Rectal smooth muscle tissue (tissue), 1 donor: ENCODE measurements around the gene TBATA.
"Not testable (repeated sequence)": the region's sequence is repeated elsewhere in the genome, so short reads cannot be mapped to it uniquely, and the experiment has no call there.

Experiments used
- H3K27ac ChIP-seq: one replicate; pipeline ENCODE4 v1.7.0; 2013; ENCODE audit warnings: low read depth, low read length, inconsistent platforms
- H3K27me3 ChIP-seq: one replicate; pipeline ENCODE4 v1.7.0; 2013; ENCODE audit warnings: low read length; ENCODE audit not compliant: control insufficient read depth, insufficient read depth
- H3K36me3 ChIP-seq: one replicate; pipeline ENCODE4 v1.7.0; 2013; ENCODE audit warnings: low read length; ENCODE audit not compliant: control insufficient read depth, insufficient read depth
- H3K4me1 ChIP-seq: one replicate; pipeline ENCODE4 v1.7.0; 2013; ENCODE audit warnings: low read length; ENCODE audit not compliant: control insufficient read depth, insufficient read depth
- H3K4me3 ChIP-seq: one replicate; pipeline ENCODE4 v1.7.0; 2013; ENCODE audit warnings: low read length
- H3K9ac ChIP-seq: one replicate; pipeline ENCODE4 v1.7.0; 2013; ENCODE audit warnings: low read length

Gene TBATA

DNA sequence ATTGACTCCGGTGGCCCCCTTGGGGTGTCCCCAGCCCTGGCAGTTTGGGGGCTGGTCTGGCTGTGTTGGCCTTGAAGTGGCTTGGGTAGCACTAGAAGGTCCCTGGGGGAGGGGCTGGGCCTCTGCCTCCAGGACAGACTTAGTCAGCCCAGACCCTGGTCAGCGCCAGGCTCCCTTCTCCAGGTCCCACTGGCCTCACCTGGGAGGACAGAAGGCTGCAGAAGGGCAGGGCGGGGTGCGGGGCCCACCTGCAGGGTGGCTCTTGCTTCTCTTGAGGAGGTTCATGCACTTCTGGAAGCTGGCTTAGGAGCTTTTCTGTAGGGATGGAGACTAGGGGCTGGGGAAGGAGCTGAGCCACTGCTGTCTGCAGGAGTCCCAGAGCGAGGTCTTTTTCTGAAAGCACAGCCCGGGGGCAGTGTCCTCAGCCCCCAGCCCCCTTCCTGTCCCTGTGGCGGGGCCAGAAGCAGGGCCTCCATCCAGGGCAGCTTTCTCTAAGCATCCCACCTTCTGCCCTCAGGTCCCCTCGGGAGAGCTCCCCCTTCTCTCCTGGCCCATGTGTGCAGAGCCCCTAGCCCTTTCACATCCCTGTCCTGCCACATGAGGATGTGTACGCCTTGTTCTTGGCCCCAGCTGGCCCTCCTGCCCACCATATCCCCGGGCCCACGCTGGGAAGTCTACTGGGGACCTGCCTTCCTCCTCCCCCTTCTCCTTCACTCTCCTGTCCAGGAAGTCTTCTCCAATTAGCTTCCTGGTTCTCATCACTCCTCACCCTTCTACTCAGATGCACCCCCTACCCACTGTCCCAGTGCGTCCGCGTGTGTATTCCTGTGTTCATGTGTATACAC is 11.0 kb downstream of the TBATA start:
- no peak overlapping the region for H3K27ac ChIP-seq
- H3K27me3 ChIP-seq, result no peaks in the 10 kb centered on the region
- no peak overlapping the region for H3K4me3 ChIP-seq
- no peaks in the 10 kb centered on the region for H3K4me1 ChIP-seq
- no peaks in the 10 kb centered on the region for H3K36me3 ChIP-seq
- no peak overlapping the region for H3K9ac ChIP-seq

- H3K4me1 ChIP-seq, result no peaks in the 10 kb centered on the region
- H3K36me3 ChIP-seq, result no peaks in the 10 kb centered on the region
- H3K27me3 ChIP-seq, result no peaks in the 10 kb centered on the region
Measured at GRCh38 chr10:70773461-70773860, 11.7 kb downstream of the TBATA start.

GRCh38 chr10:70772627-70773026 is 12.6 kb downstream of the TBATA start:
- Histone ChIP-seq H3K4me3 (no peak overlapping the region), H3K27me3 (no peaks in the 10 kb centered on the region), H3K9ac (no peak overlapping the region), H3K36me3 (no peaks in the 10 kb centered on the region), H3K27ac (no peak overlapping the region), H3K4me1 (no peaks in the 10 kb centered on the region)

More at GRCh38 chr10:70773461-70773860, 11.7 kb downstream of the TBATA start:
- H3K9ac ChIP-seq, result no peak overlapping the region
- H3K4me3 ChIP-seq, result no peak overlapping the region
- H3K27ac ChIP-seq, result no peak overlapping the region

DNA sequence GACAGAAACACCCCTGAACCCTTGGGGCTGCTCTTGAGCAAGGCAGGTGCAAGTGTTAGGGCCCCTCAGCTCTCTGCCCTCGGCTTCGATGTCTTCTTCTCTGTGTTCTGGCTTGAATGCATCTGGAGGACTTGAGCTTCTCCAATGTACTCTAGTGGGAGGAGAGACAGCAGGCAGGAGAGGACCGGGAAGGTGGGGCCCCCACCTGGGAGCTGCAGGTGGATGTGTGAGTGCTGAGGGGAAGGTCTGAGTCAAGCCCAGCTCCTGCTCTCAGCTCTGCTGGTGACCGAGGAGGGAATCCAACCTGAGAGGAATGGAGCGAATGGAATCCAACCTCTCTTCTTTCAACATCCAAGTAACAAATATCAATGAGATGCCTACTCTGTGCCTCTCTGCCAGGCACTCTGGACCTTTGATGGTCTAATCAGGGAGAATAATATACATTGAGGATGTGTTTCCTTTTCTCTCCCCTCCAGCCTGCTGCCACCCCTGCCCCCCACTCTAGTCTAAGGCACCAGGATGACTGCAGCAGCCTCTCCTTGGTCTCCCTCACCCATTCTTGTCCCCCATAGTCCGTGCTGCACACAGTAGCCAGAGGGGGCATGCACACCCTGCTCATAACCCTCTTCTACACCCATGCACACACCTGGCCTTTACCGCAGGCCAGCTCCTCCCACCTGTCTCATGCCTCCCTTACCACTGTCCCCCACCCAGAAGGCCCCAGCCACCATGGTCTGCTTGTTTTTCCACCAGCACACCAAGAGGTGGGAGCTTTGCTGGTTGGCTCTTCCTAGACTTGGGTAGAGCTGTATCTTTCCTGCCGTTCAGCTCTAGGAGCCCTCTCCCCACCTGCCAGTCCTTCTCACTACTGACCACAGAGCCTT is 13.6 kb downstream of the TBATA start:
- Histone ChIP-seq H3K27me3 (no peaks in the 10 kb centered on the region), H3K4me1 (no peaks in the 10 kb centered on the region), H3K9ac (no peak overlapping the region), H3K27ac (no peak overlapping the region), H3K4me3 (no peak overlapping the region), H3K36me3 (no peaks in the 10 kb centered on the region)

GRCh38 chr10:70770516-70770915 is 14.7 kb downstream of the TBATA start:
- H3K27ac ChIP-seq, H3K36me3 ChIP-seq, H3K4me3 ChIP-seq, H3K9ac ChIP-seq, H3K4me1 ChIP-seq, H3K27me3 ChIP-seq: not testable (repeated sequence)

DNA sequence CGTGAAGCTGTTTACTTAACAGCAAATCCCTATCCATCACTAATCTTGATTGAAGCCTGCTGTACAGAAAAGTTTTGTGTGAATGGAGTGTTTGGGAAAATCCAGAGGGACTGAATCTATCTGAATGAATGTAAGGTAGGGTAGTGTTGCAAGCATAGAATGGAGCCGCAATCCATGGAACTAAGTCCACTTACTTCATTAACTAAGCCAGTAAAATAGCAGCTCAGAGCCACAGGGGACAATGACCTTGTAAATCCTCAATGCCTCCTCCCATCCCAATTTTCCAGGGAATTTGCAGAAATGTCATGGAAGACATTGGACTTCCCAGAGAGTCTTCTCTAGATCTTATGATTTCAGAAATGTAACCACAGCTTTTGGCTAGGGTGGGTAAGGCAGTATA is 15.2 kb downstream of the TBATA start:
- Histone ChIP-seq H3K36me3 (no peaks in the 10 kb centered on the region), H3K4me1 (no peaks in the 10 kb centered on the region), H3K9ac (no peak overlapping the region), H3K27ac (no peak overlapping the region), H3K4me3 (no peak overlapping the region), H3K27me3 (no peaks in the 10 kb centered on the region)

GRCh38 chr10:70769121-70769520 is 16.1 kb downstream of the TBATA start:
- H3K36me3 ChIP-seq, result no peaks in the 10 kb centered on the region
- H3K9ac ChIP-seq, result no peak overlapping the region
- no peaks in the 10 kb centered on the region for H3K27me3 ChIP-seq
- H3K27ac ChIP-seq, result no peak overlapping the region
- no peak overlapping the region for H3K4me3 ChIP-seq
- no peaks in the 10 kb centered on the region for H3K4me1 ChIP-seq

- not testable (repeated sequence) for H3K4me1 ChIP-seq, H3K27ac ChIP-seq
Measured at GRCh38 chr10:70768026-70768685, 17.0 kb downstream of the TBATA start.

GRCh38 chr10:70765794-70766594 is 19.2 kb downstream of the TBATA start:
- no peaks in the 10 kb centered on the region for H3K36me3 ChIP-seq
- H3K4me3 ChIP-seq, result no peak overlapping the region
- no peaks in the 10 kb centered on the region for H3K4me1 ChIP-seq
- H3K9ac ChIP-seq, result no peak overlapping the region
- H3K27ac ChIP-seq, result no peak overlapping the region
- H3K27me3 ChIP-seq, result no peaks in the 10 kb centered on the region

More at GRCh38 chr10:70768026-70768685, 17.0 kb downstream of the TBATA start:
- not testable (repeated sequence) for H3K27me3 ChIP-seq, H3K36me3 ChIP-seq, H3K4me3 ChIP-seq, H3K9ac ChIP-seq

- Histone ChIP-seq H3K9ac (no peak overlapping the region), H3K4me3 (no peak overlapping the region), H3K27me3 (no peaks in the 10 kb centered on the region), H3K27ac (no peak overlapping the region), H3K36me3 (no peaks in the 10 kb centered on the region), H3K4me1 (no peaks in the 10 kb centered on the region)
Measured at GRCh38 chr10:70763567-70763966, 21.6 kb downstream of the TBATA start.

DNA sequence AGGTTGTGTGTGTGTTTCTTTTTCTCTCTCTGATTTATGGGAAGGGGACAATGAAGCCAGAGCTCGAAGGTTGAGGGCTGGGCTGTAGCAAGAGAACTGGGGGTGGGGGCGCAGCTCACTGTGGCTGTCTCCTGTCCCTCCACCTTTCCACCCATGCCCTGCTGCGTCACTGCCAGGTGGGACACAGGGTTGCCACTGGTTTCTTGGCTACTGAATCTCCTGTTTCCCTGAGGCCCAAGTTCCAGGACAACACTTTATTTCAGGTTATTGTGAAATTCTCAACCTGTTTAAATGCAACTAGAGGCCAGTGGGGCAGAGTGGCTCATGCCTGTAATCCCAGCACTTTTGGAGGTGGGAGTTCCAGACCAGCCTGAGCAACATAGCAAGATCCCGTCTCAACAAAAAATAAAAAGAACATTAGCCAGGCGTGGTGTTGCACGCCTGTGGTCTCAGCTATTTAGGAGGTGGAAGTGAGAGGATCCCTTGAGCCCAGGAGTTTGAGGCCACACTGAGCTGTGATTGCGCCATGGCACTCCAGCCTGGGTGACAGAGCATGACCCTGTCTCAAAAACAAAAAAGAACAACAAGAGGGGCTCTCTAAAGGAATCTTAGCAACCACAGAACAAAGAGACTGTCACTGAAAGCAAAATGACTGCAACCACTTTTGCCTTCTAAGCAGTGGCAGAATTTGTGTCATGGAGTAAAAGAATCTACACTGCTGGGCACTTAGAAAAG is 22.6 kb downstream of the TBATA start:
- Histone ChIP-seq H3K9ac (no peak overlapping the region), H3K27ac (no peak overlapping the region), H3K4me1 (no peaks in the 10 kb centered on the region)

More for the DNA sequence above, 22.6 kb downstream of the TBATA start:
- Histone ChIP-seq H3K27me3 (no peaks in the 10 kb centered on the region), H3K4me3 (no peak overlapping the region), H3K36me3 (no peaks in the 10 kb centered on the region)
